ENCODE results near the gene RXFP1.
A peak's percentile ranks its signal among the peaks of the same experiment; 100 is the strongest.
"Not testable (repeated sequence)": the region's sequence is repeated elsewhere in the genome, so short reads cannot be mapped to it uniquely, and the experiment has no call there.

RXFP1 gene

DNA sequence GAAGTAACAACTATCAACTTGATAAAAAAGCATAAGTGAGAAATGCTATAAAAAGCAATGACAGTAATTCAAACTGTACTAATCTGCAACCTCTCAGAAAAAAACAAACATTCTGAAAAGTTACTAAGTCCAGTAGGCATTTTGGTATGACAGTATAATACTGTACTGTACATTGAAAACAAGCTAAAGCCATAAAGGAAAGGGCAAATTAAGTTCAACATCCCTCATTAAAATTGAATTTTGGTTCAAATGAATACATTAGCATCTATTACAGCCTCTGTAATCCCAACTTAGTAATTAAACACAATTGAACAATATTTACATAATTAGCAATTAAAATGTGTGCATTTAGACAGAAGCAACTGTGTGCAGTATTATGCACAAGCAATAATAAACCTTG, 96.3 kb downstream of the RXFP1 start:
- DNase-seq (ENCODE audit: low read depth) = no peak

DNA sequence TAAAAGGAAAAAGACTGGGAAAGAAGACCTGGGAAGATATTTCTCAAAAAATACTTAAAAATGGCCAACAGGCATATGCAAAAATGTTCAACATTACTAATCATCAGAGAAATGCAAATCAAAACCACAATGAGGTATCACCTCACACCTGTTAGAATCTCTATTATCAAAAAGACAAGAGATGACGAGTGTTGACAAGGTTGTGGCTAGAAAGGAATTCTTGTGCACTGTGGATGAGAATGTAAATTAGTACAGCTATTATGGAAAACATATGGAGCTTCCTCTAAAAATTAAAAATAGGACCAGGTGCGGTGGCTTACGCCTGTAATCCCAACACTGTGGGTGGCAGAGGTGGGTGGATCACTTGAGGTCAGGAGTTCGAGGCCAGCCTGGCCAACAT, 100.0 kb downstream of the RXFP1 start:
- no peak for DNase-seq (ENCODE audit: low read depth)

DNA sequence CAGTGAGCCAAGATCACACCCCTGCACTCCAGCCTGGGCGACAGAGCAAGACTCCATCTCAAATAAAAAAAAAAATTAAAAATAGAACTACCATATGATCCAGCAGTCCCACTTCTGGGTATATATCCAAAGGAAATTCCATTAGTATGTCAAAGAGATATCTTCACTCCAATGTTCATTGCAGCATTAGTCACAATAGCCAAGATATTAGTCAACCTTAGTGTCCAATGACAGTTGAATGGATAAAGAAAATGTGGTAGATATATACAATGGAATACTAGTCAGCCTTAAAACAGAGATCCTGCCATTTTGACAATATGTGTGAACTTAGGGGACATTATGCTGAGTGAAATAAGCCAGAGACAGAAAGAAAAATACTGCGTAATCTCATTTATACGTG, 100.6 kb downstream of the RXFP1 start:
- no peak for DNase-seq (ENCODE audit: low read depth)

DNA sequence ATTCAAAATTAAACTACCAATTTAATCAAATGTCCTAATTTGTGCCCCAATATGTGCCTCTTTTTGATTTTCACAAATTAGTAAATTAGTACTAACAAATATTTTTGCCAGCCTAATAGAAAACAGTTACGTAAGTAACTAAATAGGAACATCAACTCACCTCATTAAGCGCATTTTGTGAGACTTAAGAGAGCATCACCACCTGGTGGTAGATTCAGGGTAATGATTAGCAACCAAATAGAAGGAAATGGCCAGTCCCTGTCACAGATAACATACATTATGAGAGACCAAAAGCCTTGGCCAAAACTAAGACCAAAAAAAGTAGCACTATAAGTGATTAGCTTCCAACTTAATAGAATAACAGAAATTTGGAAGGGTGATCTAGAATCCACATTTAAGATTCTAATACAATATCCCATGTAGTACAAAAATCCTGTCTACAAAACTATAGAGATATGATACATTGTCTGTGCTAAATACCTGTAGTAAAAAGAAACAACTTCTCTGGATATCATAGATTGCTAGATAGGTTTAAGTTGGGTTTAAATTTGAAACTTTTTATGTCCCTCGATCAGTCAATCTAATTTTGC, 103.3 kb downstream of the RXFP1 start:
- peak; percentile 48 for DNase-seq (ENCODE audit: low read depth)

DNA sequence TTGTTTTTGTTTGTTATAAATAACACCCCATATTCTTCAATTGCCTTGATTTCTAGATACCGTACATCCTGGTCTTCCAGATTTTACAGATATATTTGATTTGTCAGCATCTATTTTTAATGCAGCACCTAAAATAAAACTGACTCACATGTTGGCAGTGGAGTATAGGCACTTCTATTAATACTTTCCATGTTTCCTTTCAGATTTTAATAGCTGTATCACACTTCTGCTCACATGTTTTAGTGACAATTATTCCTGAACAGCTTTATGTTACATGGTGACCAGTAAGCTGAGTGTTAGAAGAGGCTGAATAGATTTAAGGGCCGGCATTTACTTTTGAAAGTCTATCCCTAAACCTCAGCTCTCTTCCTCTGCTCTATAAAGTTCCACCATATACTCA, 103.9 kb downstream of the RXFP1 start:
- no peak for DNase-seq (ENCODE audit: low read depth)

DNA sequence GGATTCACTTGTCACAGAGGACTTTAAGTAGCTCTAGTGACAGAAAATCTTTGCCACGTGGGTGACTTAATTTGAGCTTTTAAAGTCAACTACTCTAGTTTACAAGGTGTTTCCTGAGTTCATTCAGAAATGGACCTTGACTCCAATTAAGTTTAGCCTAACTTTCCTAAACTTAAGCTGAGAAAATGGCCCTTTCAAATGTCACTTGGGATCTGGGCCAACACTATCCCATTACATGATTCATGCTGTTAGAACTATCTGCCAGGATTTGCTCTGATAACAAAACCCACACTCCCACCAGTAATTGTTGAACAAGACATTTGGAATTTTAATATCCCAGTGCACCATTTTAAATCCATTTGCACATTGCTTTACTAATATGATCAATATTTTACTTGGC, 109.2 kb downstream of the RXFP1 start:
- no peak for DNase-seq (ENCODE audit: low read depth)

DNA sequence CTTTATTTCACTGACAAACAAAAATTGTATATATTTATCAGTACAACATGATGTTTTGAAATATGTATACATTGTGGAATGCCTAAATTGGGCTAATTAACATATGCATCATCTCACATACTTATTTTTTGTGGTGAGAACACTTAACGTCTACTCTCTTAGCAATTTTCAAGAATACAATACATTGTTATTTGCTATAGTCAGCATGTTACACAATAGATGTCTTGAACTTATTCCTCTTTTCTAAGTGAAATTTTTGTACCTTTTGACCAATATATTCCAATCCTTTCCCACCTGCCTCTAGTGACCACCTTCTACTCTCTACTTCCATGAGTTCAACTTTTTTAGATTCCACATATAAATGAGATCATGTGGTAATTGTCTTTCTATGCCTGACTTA, 114.9 kb downstream of the RXFP1 start:
- DNase-seq (ENCODE audit: low read depth) = no peak

DNA sequence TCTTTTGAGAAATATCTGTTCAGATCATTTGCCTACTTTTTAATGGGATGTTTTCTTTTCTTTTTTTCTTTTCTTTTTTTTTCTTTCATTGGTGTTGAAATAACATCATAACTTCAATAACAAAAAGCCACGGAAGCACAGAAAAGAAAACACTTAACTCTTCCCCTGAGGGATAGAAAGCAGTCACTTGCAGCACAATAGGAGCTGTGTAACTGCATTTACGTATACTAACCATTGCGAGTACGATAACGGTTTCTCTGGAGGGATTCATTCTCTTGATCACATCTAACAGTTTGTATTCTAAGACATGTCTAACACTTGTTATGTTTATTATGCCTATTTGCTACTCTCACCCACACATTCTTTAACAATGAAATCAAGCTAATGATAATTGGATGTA, 122.7 kb downstream of the RXFP1 start:
- no peak for DNase-seq (ENCODE audit: low read depth)

DNA sequence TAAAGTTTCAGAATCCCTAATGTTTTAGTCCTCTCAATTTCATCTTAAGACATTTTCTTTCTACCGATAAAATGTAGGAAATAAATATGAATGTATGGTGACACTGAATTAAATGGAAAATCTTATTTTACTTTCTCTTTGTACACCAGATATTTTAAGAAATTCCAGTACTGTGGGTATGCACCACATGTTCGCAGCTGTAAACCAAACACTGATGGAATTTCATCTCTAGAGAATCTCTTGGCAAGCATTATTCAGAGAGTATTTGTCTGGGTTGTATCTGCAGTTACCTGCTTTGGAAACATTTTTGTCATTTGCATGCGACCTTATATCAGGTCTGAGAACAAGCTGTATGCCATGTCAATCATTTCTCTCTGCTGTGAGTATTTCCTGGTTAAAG, 123.1 kb downstream of the RXFP1 start:
- DNase-seq (ENCODE audit: low read depth) = no peak

DNA sequence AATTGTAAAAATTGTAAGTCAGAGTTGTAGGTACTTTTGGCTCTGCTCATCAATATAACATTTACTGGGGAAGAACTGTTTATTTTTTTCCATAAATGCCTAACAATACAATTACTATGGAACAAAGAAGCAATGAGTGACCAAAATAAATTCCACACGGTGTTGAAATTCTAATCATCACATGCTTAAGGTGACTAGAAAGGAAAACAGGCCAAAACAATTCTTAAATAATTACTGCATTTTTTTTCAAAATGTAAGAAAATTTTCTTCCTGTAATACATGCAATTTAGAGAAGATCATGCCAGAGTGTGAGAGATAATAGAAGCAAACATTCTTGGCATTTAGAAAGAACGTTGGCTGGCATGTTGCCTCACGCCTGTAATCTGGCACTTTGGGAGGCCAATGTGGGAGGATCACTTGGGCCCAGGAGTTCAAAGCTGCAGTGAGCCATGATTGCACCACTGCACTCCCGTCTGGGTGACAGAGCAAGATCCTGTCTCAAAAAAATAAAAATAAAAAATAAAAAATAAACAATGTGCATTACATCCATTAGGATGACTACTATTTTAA, 127.5 kb downstream of the RXFP1 start:
- DNase-seq (ENCODE audit: low read depth) = no peak

DNA sequence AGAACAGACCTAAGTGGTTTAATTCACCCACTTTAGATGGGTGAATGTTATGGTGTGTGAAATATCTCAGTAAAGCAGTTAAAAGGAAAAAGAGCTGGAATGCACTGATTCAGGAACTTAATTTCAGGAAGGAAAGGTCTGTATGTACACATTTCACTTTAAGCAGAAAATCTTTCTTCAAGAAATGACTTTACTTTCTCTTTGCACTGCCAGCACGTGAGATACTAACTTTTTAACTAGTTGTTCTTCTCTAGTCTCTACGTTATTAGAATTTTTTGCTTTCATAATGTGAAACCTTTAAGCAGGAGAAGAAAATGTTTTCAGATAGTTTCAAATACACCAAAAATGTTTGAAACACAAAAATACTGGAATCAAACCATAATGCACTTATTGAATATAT, 131.2 kb downstream of the RXFP1 start:
- no peak for DNase-seq (ENCODE audit: low read depth)

DNA sequence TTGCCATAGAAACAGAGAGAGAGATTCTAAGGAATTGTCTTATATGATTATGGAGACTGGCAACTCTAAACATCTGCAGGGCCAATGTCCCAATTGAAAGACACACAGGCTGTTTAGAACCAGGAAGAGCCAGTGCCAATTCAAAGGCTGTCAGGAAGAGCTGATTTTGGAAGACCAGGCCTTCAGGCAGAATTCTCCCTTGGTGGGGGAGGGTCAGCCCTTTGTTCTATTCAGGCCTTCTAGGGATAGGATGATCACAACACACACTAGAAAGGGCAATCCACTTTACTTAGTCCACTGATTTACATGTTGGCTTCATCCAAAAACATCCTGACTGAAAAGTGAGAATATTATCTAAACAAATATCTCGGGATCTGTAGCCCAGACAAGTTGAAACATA, 134.8 kb downstream of the RXFP1 start:
- no peak for DNase-seq (ENCODE audit: low read depth)

DNA sequence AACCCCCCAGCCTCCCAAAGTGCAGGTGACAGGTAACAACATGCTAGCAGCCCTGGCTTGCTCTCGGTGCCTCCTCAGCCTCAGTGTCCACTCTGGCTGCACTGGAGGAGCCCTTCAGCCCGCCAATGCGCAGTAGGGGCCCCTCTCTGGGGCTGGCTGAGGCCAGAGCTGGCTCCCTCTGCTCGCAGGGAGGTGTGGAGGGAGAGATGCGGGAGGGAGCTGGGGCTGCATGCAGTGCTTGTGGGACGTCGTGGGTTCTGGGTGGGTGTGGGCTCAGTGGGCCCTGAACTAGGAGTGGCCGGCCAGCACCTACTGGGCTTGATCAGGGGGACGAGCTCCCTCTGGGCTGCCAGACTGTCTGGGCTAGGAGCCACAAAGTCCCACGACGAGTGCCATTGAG, 135.6 kb downstream of the RXFP1 start:
- no peak for DNase-seq (ENCODE audit: low read depth)

DNA sequence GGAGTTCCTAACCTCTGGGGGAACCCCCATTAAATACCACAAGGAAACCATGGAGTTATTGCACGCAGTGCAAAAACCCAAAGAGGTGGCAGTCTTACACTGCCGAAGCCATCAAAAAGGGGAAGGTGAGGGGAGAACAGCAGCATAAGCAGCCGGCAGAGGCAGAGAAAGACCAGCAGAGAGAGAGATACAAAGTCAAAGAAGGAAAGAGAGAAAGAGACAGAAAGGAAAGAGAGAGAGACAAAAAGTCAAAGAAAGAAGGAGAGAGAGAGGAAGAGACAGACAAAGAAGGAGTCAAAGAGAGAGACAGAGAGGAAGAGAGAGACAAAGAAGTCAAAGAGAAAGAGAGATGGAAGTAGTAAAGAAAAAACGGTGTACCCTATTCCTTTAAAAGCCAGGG, 141.6 kb downstream of the RXFP1 start:
- not testable (repeated sequence) for DNase-seq (ENCODE audit: low read depth)

DNA sequence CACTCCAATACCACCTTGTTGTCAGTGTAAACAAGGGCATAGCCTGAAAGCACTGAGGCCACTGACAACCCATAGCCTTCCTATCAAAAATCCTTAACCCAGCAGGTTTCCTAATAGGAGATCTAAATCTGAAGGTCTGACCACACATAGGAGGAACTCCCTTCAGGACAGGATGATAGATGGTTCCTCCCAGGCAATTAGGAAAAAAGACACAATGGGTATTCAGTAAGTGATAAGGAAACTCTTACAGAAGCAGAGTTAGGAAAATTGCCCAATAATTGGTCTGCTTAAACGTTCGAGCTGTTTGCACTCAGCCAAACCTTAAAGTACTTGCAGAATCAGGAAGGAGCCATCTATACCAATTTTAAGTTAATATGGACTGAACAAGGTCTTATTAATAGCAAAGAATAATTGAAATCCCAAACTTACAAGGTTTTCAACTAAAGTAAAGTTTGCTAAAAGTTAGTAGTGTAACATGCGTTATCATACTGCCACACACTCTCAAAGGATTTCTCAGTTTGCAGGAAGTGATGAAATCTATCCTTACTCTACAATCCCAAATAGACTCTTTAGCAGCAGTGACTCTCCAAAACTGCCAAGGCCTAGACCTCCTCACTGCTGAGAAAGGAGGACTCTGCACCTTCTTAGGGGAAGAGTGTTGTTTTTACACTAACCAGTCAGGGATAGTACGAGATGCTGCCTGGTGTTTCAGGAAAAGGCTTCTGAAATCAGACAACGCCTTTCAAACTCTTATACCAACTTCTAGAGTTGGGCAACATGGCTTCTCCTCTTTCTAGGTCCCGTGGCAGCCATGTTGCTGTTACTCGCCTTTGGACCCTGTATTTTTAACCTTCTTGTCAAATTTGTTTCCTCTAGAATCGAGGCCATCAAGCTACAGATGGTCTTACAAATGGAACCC, 142.3 kb downstream of the RXFP1 start:
- DNase-seq (ENCODE audit: low read depth) = not testable (repeated sequence)

DNA sequence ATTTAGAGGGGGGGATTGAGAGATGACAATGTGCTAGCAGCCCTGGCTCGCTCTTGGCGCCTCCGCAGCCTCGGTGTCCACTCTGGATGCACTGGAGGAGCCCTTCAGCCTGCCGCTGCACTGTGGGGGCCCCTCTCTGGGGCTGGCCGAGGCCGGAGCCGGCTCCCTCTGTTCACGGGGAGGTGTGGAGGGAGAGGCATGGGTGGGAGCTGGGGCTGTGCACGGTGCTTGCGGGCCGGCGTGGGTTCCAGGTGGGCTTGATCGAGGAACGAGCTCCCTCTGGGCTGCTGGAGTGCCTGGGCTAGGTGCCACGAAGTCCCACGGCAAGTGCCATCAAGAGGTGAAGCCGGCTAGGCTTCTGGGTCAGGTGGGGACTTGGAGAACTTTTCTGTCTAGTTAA, 143.1 kb downstream of the RXFP1 start:
- DNase-seq (ENCODE audit: low read depth) = no peak

DNA sequence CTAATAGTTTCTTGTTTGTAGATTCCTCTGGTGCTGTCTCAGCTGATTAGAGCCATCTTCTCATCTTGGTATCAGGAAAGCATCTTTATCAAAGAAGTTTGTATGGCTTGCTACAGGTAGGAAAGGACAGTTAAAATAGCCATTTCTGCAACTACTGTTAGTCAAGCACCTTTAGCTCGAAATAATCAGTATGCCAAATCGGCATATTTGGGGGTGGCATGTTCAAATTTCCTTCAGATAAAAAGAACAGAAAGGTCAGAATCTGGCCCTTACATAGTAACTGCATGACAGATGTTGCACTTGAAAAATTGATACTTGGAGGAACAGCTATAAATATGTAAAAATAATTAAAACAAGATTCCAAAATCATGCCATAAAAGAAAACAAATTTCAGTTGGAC, 145.2 kb downstream of the RXFP1 start:
- DNase-seq (ENCODE audit: low read depth) = no peak

DNA sequence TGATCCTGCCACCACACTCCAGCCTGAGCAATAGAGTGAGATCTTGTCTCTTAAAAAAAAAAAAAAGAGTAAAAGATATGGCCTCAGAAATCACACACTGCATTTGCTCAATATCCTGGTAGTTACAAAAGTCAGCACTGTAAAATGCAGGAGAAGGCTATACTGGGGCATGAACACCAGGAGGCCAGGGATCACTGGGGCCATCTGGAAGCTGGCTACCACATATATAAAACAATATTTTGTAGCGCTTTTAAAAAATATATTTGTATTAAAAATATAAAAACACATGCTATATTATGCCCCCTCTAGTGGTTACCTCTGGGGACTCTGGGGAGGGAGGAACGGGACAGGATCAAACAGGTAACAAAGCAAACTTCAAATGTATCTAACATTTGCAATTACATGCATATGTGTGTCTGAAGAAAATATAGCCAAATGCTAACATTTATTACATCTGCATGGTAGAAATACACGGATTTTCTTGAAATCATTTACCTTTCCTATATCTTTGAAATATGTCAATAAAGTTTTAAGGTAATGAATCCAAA, 146.0 kb downstream of the RXFP1 start:
- no peak for DNase-seq (ENCODE audit: low read depth)

DNA sequence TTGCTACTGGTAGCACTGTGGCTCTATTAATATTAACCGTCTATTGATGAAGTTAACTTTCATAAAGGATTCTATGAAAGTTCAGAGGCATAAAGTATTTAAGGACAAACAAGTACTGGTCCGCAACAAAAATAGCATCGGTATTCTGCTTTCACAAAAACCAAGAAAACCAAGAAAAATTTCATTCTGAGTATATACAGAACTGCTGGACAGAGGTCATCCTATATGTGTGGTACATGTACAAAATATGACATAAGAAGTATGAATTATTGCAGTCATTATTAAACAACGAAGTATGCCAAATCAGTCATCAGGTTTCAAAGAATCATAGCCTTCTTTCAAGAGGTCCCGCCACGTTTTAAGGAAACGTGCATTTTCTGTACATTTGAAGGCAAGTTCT, 147.6 kb downstream of the RXFP1 start:
- DNase-seq (ENCODE audit: low read depth) = no peak

DNA sequence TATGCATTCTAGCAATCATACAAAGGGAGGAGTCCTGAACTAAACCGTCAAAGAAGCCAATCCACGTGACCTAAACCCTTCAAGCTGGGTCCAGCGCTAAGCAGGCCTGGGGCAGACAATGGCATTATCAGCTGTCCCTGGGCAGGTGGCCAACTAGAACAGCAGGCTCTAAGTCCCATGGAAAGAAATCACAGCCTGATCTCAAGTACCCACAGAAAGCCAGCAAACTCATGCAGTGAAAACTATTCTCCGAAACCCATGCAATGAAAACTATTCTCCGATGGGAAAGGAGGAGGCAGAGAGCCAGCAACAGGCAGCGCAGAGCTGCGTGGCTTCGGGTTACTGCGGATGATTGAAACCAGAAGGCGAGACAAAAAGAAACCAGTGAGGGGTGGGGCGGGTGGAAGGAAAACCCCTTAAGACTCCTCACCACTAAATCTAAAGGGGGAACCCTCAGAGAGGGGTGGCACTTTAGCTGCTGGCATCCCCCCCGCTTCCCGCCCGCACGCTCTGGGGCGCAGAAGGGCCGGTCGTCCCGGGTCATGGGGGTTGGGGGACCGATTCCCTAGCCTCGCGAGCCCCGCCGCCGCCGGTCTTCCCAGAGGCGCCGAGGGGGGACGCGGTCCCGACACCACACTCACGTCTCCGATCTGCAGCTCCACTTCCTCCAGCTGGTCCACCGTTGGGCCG, 149.4 kb downstream of the RXFP1 start:
- peak; percentile 85 for DNase-seq (ENCODE audit: low read depth)

DNA sequence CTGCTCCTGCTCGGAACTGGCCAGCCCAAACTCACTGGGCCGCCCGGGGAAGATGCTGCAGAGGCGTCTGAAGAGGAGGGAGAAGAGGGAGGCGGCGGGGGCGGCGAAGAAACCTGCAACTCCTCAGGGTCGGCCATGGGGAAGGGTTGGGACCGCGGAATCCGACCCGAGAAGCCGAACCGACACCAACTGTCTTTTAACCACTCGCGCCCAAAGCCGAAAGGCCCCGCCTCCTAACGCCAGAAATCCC, 149.9 kb downstream of the RXFP1 start, which contains the start of gene C4orf46:
Gene C4orf46, minus strand, starts transcription at position 223 of the 250 bp plus-strand sequence. Its CDS starts 86 bp downstream, at position 137.
- DNase-seq (ENCODE audit: low read depth) = no peak

DNA sequence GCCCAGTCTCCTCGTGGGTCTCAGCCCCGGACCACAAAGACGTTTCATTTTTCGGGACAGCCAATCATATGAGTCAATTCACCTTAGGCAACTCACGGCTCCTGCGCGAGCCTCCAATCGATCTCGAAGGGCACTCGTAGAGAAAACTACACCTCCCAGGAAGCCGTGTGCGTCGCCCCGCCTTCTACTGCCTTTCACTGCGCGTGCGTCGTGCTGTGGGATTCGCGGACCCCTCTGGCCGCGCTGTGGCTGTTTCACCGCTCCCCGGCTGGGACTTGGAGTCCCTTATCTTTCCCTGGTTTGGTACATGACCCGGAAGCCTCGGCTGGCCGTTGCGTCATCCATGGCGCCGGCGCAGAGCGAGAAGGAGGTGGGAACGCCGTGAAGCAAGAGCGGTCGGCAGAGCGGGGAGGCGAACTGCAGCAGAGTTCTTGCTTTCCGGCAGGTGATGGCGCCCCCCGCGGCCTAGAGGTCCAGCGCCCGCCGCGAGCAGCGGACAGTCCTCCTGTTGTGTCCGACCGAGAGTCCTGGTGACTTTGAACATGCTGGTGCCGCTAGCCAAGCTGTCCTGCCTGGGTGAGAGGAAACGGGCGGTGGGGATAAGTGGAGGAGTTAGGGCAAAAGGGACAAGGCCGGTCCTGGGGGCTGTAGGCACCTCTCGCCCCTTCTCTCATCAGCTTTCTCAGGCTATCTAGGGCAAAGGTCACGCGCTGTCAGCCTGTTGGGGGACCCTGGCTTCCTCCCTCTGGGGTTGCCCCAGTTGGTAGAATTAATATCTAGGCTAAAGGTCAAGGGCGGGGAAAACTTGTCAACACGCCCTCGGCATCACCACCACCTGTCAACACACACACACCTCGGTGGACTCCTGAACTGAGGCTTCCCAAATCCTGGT, 150.5 kb downstream of the RXFP1 start, which contains the start of gene ETFDH:
Gene ETFDH, plus strand, starts transcription at position 382 of the 892 bp plus-strand sequence. Its CDS starts 161 bp downstream, at position 543.
- DNase-seq (ENCODE audit: low read depth) = peak; percentile 99

Measured in fibroblast of the conjunctiva (primary cell).